Muscle of leg (tissue), 11 donors: ENCODE results near the gene AHCY. TPM values are rescaled to one million over a fixed set of nuclear protein-coding genes. Genes with fewer than 3 reads are reported as not detected.
"Not testable (repeated sequence)": the region's sequence is repeated elsewhere in the genome, so short reads cannot be mapped to it uniquely, and the experiment has no call there.

Experiments used
- DNase-seq: peaks from one replicate; pipeline ENCODE4 v3.0.0; 2013
- H3K27ac ChIP-seq: one replicate; pipeline ENCODE4 v1.5.1; 2013; ENCODE audit warnings: mild to moderate bottlenecking, low read length, control low read depth
- H3K27me3 ChIP-seq: one replicate; pipeline ENCODE4 v1.6.1; 2013; ENCODE audit warnings: low read length; ENCODE audit not compliant: control insufficient read depth, insufficient read depth
- H3K36me3 ChIP-seq: one replicate; pipeline ENCODE4 v1.6.1; 2013; ENCODE audit warnings: low read length; ENCODE audit not compliant: control insufficient read depth, insufficient read depth
- H3K4me1 ChIP-seq: one replicate; pipeline ENCODE4 v1.6.1; 2013; ENCODE audit warnings: low read length; ENCODE audit not compliant: control insufficient read depth, insufficient read depth
- H3K4me3 ChIP-seq: one replicate; pipeline ENCODE4 v1.5.1; 2013; ENCODE audit warnings: low read length, control low read depth
- H3K9me3 ChIP-seq: replicated peaks from 2 replicates; pipeline ENCODE4 v1.6.1; 2013; ENCODE audit warnings: low read depth, low read length; ENCODE audit not compliant: control insufficient read depth
- WGBS: methylation state at CpG from one replicate; pipeline ENCODE4 v1.1.5; 2013; ENCODE audit warnings: missing lambda C conversion rate; ENCODE audit not compliant: insufficient coverage; 5-methylcytosine and 5-hydroxymethylcytosine counted together
- polyA plus RNA-seq, 8 donors: library from polyadenylated mRNA; unstranded; fragments of 120-200 nt; gene quantifications; one replicate each; pipeline versions ENCODE4 v1.2.1 to v1.2.3, GENCODE V29; 2013; ENCODE audit warnings: inconsistent platforms in 1 of 8, low replicate concordance in 1 of 8; ENCODE audit not compliant: insufficient read length in 8 of 8, insufficient read depth in 1 of 8
- total RNA-seq: library from RNA; stranded (reverse); fragments of 120-200 nt; gene quantifications from one replicate; pipeline ENCODE4 v1.2.4, GENCODE V29; 2013

The AHCY gene
- total and polyA plus RNA-seq, 9 donors = 126 to 245 (median 204) TPM

GRCh38 chr20:34341199-34341598, 38.0 kb upstream of the AHCY start:
- not testable (repeated sequence) for DNase-seq, H3K27me3 ChIP-seq, H3K36me3 ChIP-seq, H3K27ac ChIP-seq, H3K4me3 ChIP-seq, H3K9me3 ChIP-seq, H3K4me1 ChIP-seq
- WGBS = 94% methylated on average over 7 of the region's 9 CpGs

GRCh38 chr20:34340726-34341125, 37.6 kb upstream of the AHCY start:
- 93% methylated on average over 6 of the region's 10 CpGs for WGBS
- not testable (repeated sequence) for H3K27me3 ChIP-seq, H3K27ac ChIP-seq, H3K36me3 ChIP-seq, DNase-seq, H3K4me3 ChIP-seq, H3K9me3 ChIP-seq, H3K4me1 ChIP-seq

- DNase-seq = no peak
- Histone ChIP-seq H3K4me1 (no peaks in the 10 kb centered on the region), H3K27ac (no peak overlapping the region), H3K9me3 (no peaks in the 10 kb centered on the region), H3K4me3 (no peak overlapping the region), H3K36me3 (no peaks in the 10 kb centered on the region), H3K27me3 (no peaks in the 10 kb centered on the region)
- 86% methylated on average over 4 of the region's 15 CpGs for WGBS
These were observed 35.0 kb upstream of the AHCY start for GRCh38 chr20:34337982-34338726.

- no peaks in the 10 kb centered on the region for H3K4me1 ChIP-seq
- WGBS = 56% methylated on average over 1 of the region's 1 CpG
These were observed 34.4 kb upstream of the AHCY start for GRCh38 chr20:34337544-34337943.

GRCh38 chr20:34334654-34335407, 31.7 kb upstream of the AHCY start:
- Histone ChIP-seq H3K4me1 (no peaks in the 10 kb centered on the region), H3K27ac (no peak overlapping the region), H3K36me3 (no peaks in the 10 kb centered on the region), H3K4me3 (no peak overlapping the region), H3K27me3 (no peaks in the 10 kb centered on the region), H3K9me3 (no peaks in the 10 kb centered on the region)
- peak; percentile 22 for DNase-seq
- 65% methylated on average over 2 of the region's 5 CpGs for WGBS

More at GRCh38 chr20:34337544-34337943, 34.4 kb upstream of the AHCY start:
- no peaks in the 10 kb centered on the region for H3K27me3 ChIP-seq
- H3K4me3 ChIP-seq = no peak overlapping the region
- H3K36me3 ChIP-seq = no peaks in the 10 kb centered on the region
- no peak overlapping the region for H3K27ac ChIP-seq
- DNase-seq = no peak
- no peaks in the 10 kb centered on the region for H3K9me3 ChIP-seq

- H3K4me1 ChIP-seq = no peaks in the 10 kb centered on the region
- DNase-seq = no peak
- no peaks in the 10 kb centered on the region for H3K27me3 ChIP-seq
- no peaks in the 10 kb centered on the region for H3K36me3 ChIP-seq
- H3K9me3 ChIP-seq = no peaks in the 10 kb centered on the region
- H3K4me3 ChIP-seq = no peak overlapping the region
- no peak overlapping the region for H3K27ac ChIP-seq
- WGBS = no CpG with 5 or more reads among the region's 4 CpGs
These were observed 30.6 kb upstream of the AHCY start for GRCh38 chr20:34333786-34334185.

GRCh38 chr20:34332262-34332920, 29.2 kb upstream of the AHCY start:
- no peak overlapping the region for H3K27ac ChIP-seq
- H3K27me3 ChIP-seq = no peaks in the 10 kb centered on the region
- DNase-seq = no peak
- no peaks in the 10 kb centered on the region for H3K36me3 ChIP-seq
- 84% methylated on average over 11 of the region's 19 CpGs for WGBS
- H3K9me3 ChIP-seq = no peaks in the 10 kb centered on the region
- H3K4me1 ChIP-seq = no peaks in the 10 kb centered on the region
- no peak overlapping the region for H3K4me3 ChIP-seq

- Histone ChIP-seq H3K27me3 (no peaks in the 10 kb centered on the region), H3K27ac (no peak overlapping the region), H3K36me3 (no peaks in the 10 kb centered on the region), H3K4me1 (no peaks in the 10 kb centered on the region), H3K4me3 (no peak overlapping the region), H3K9me3 (no peaks in the 10 kb centered on the region)
- WGBS = 91% methylated on average over 5 of the region's 7 CpGs
- no peak for DNase-seq
These were observed 28.7 kb upstream of the AHCY start for GRCh38 chr20:34331838-34332237.

GRCh38 chr20:34330861-34331544, 27.8 kb upstream of the AHCY start:
- WGBS = 91% methylated on average over 4 of the region's 15 CpGs
- H3K36me3 ChIP-seq, H3K9me3 ChIP-seq, H3K4me1 ChIP-seq, H3K27me3 ChIP-seq, H3K4me3 ChIP-seq, H3K27ac ChIP-seq, DNase-seq: not testable (repeated sequence)
